ENCODE measurements around the gene VTN. TPM values are rescaled to one million over a fixed set of nuclear protein-coding genes. Genes with fewer than 3 reads are reported as not detected.
A peak's percentile ranks its signal among the peaks of the same experiment; 100 is the strongest.
"Not testable (repeated sequence)": the region's sequence is repeated elsewhere in the genome, so short reads cannot be mapped to it uniquely, and the experiment has no call there.

Gene VTN
- total RNA-seq, 1 experiment from 2014 or later = not detected

GRCh38 chr17:28342313-28342712 lies 27.8 kb downstream of the VTN start:
- DNase-seq (ENCODE audit: low spot score) = no peak

- no peak for DNase-seq (ENCODE audit: low spot score)
Observed at GRCh38 chr17:28341516-28341915, 28.6 kb downstream of the VTN start.

GRCh38 chr17:28340374-28340773 lies 29.7 kb downstream of the VTN start:
- DNase-seq (ENCODE audit: low spot score) = no peak

- no peak for DNase-seq (ENCODE audit: low spot score)
Observed at GRCh38 chr17:28339431-28339830, 30.7 kb downstream of the VTN start.

- not testable (repeated sequence) for DNase-seq (ENCODE audit: low spot score)
Observed at GRCh38 chr17:28338769-28339212, 31.3 kb downstream of the VTN start.

- DNase-seq (ENCODE audit: low spot score) = no peak
Observed at GRCh38 chr17:28338056-28338768, 31.9 kb downstream of the VTN start.

- DNase-seq (ENCODE audit: low spot score) = peak; percentile 79
Observed at GRCh38 chr17:28335959-28336871, 33.9 kb downstream of the VTN start.

GRCh38 chr17:28335201-28335958 lies 34.7 kb downstream of the VTN start, which contains the start of the genes IFT20 and TNFAIP1:
IFT20 (minus strand) TSS chr17:28335472; CDS start chr17:28331985, 3,487 bp downstream.
TNFAIP1 (plus strand) TSS chr17:28335761; CDS start chr17:28339522, 3,761 bp downstream.
- DNase-seq (ENCODE audit: low spot score) = peak; percentile 98

GRCh38 chr17:28334666-28335200 lies 35.4 kb downstream of the VTN start:
- no peak for DNase-seq (ENCODE audit: low spot score)

- DNase-seq (ENCODE audit: low spot score) = no peak
Observed at GRCh38 chr17:28334171-28334570, 35.9 kb downstream of the VTN start.

GRCh38 chr17:28333083-28333746 lies 36.9 kb downstream of the VTN start:
- DNase-seq (ENCODE audit: low spot score) = no peak

GRCh38 chr17:28331891-28332420 lies 38.2 kb downstream of the VTN start:
- no peak for DNase-seq (ENCODE audit: low spot score)

- no peak for DNase-seq (ENCODE audit: low spot score)
Observed at GRCh38 chr17:28330671-28331070, 39.4 kb downstream of the VTN start.

GRCh38 chr17:28328325-28328724 lies 41.8 kb downstream of the VTN start:
- no peak for DNase-seq (ENCODE audit: low spot score)

GRCh38 chr17:28327709-28328108 lies 42.4 kb downstream of the VTN start:
- peak; percentile 31 for DNase-seq (ENCODE audit: low spot score)

GRCh38 chr17:28327031-28327607 lies 43.0 kb downstream of the VTN start:
- DNase-seq (ENCODE audit: low spot score) = no peak

GRCh38 chr17:28326114-28326513 lies 44.0 kb downstream of the VTN start:
- DNase-seq (ENCODE audit: low spot score) = peak; percentile 80

GRCh38 chr17:28325211-28325610 lies 44.9 kb downstream of the VTN start:
- no peak for DNase-seq (ENCODE audit: low spot score)

GRCh38 chr17:28324781-28325180 lies 45.3 kb downstream of the VTN start:
- no peak for DNase-seq (ENCODE audit: low spot score)

- peak; percentile 23 for DNase-seq (ENCODE audit: low spot score)
Observed at GRCh38 chr17:28324267-28324745, 45.8 kb downstream of the VTN start.

Measured in HT-29 (cell line).